Activated naive CD4-positive, alpha-beta T cell treated with anti-CD3 and anti-CD28 coated beads, Interleukin-2, amount 50 U/mL, for 72 hours (primary cell): ENCODE data around the gene LRRFIP1. TPM values are rescaled to one million over a fixed set of nuclear protein-coding genes. Genes with fewer than 3 reads are reported as not detected.

ENCODE experiments used
- ATAC-seq, 2 donors: fragments of 150-1000 bp; cut with Tn5 transposase; 2 replicates each; pipeline ENCODE4 v1.10.0; 2021; ENCODE audit warnings: mild to moderate bottlenecking in 2 of 2, moderate library complexity in 2 of 2
- DNase-seq, 2 donors: peaks; one replicate each; pipeline ENCODE4 v3.0.0; 2021 to 2022; ENCODE audit warnings: low spot score in 2 of 2
- H3K27ac Mint-ChIP-seq, 2 donors: one replicate each; pipeline ENCODE4 v1.8.0; 2022; ENCODE audit warnings: mild to moderate bottlenecking in 2 of 2, mixed read lengths in 2 of 2
- H3K36me3 Mint-ChIP-seq, 2 donors: one replicate each; pipeline ENCODE4 v1.8.0; 2022; ENCODE audit warnings: mixed read lengths in 2 of 2
- H3K9me3 Mint-ChIP-seq, 2 donors: one replicate each; pipeline ENCODE4 v1.8.0; 2022; ENCODE audit warnings: mixed read lengths in 2 of 2
- total RNA-seq, 2 donors: library from RNA; stranded (reverse); gene quantifications; one replicate each; pipeline ENCODE4 v1.2.3, GENCODE V29; 2022

The LRRFIP1 gene
- total RNA-seq, 2 donors from 2014 or later: 190 to 193 TPM

DNA sequence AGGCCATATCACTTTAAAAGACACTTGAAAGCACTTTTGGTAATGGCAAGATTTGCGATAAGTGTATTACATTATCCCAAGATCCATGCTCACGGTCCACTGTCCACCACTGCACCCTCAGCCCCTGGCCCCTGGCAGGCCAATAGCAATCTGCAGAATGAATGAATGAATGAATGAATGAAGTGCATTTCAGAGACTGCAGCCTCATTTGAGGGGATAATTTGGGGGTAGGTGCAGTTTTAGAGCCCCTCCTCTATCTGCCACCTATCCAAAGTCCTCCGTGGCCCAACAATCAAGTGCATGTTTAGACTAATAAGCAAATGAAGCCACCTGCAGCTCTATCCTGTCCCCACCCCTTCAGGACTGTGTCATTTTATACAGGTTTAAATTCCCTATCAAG is 169.9 kb downstream of the LRRFIP1 start:
- ATAC-seq: no peak
- Mint-ChIP-seq H3K36me3 (peaks cover 0 to 8% of the 10 kb centered on the region in 2 donors), H3K27ac (no peak overlapping the region), H3K9me3 (peaks cover 0 to 7% of the 10 kb centered on the region in 2 donors)
- DNase-seq: no peak

DNA sequence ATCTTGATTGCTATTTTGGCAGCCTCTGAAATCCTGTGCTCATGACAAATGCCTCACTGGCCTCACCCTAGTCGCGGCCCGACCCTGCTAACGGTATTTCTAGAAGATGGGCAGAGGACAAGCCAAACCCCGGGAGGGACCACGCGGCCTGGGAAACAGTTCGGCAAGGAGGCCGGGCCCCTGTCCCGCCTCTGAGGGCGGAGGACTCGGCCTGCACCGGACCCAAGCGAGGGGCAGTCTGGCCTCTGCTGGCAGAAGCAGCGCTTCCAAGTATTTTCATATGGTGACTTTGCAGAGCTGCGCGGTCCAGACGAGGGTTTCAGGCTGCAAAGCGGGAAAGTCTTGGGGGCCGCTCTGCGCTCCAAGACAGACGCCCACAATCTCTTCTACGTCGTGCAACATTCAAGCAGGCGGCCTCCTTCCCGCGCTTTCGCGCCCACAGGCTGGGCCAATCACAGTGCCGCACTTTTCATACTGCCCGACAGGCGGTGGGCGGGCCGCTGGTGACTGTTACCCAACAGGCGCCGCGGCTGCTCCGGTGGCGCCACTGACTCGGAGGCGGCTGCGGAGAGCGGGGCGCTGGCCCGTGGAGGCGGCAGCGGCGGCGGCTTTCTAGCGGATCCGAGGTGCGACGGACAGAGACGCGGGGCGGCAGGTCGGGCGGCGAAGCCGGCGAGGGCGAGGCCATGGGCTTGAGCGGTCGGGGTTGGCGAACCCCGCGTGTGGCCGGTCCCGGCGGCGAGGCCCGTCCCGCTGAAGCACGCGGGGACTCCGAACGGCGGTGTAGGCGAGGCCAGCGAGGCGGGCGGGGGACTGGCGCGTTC is 171.1 kb downstream of the LRRFIP1 start, which contains the start of gene RBM44:
TSS of gene RBM44 (plus strand) at position 544 of the 824 bp plus-strand sequence. CDS start 14,831 bp downstream, outside the sequence.
- ATAC-seq (no peak), DNase-seq (no peak)
- H3K9me3 Mint-ChIP-seq: peaks cover 0 to 7% of the 10 kb centered on the region in 2 donors
- H3K36me3 Mint-ChIP-seq: peaks cover 0 to 8% of the 10 kb centered on the region in 2 donors
- H3K27ac Mint-ChIP-seq: no peak within 1 kb of the TSS

DNA sequence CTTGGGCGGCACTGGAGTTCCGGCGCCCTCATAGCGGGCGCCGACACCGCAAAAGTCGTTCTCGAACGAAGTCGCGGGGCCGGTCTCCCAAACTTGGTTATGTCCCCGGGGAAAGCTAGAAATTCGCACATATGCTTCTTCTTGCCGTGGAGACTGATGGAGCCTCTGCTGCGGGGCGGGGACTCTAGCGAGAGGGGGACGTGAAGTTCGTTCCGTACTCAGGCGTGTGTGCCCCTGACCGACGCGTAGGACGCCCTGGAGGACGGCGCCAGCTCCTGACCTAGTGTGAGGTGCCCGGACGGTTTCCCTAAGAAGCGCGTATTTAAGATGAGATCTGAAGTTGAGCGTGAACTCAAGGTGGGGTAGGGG is 171.7 kb downstream of the LRRFIP1 start:
- no peak overlapping the region for H3K27ac Mint-ChIP-seq
- DNase-seq (no peak), ATAC-seq (no peak)
- H3K36me3 Mint-ChIP-seq: peaks cover 0 to 8% of the 10 kb centered on the region in 2 donors
- peaks cover 0 to 7% of the 10 kb centered on the region in 2 donors for H3K9me3 Mint-ChIP-seq

DNA sequence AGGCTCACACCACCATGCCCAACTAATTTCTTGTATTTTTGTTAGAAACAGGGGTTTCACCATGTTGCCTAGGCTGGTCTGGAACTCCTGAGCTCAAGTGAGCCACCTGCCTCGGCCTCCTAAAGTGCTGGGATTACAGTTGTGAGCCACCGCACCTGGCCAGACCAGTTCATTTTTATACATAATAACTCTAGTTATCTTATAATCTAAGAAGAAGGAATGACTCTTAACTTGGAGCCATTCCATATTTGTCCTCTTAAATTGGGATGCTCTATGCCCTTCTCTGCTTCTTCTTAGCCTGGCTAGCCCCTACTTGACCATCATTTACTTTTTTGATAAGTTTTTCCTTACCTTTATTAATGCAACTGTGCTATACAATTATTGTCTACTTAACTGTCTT is 174.1 kb downstream of the LRRFIP1 start:
- H3K9me3 Mint-ChIP-seq: peaks cover 0 to 7% of the 10 kb centered on the region in 2 donors
- DNase-seq (no peak), ATAC-seq (no peak)
- H3K36me3 Mint-ChIP-seq: peaks cover 0 to 8% of the 10 kb centered on the region in 2 donors
- no peak overlapping the region for H3K27ac Mint-ChIP-seq

DNA sequence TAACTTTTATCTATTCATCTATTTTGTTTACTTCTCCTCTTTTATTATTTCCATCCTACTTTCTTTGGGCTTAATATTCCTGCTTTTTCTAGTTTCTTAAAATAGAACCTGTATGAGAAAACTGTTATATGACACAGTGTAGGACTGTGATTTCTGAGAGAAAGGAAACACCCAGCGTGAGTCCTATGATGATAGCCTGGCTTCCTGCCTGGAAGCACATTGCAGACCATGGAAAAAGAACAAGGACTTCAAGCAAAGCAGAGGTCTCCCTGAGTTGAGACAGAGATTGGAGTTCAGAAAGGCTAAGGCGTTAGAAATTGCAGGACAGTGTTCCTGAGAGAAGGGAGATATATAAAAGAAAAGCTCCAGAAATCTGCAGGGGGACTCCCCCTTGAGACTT is 178.9 kb downstream of the LRRFIP1 start:
- ATAC-seq (no peak), DNase-seq (no peak)
- H3K9me3 Mint-ChIP-seq: no peaks in the 10 kb centered on the region

DNA sequence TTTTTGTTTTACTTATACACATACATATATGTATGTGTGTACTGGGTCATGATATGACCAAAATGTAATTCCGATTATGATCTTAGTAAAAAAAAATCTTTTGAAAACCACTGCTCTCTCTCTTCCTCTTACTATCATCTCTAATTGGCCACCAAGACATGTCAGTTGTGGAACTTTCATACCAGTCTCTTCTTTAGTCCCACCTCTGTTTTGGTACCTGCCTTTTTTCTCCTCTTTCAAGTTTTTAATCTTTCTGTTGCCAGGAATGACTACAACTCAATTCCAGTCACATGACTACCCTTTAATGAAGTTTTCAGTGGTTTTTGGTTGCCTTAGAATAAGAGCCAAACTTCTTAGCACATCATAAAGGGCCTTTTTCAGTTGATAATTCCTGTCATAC is 188.2 kb downstream of the LRRFIP1 start:
- DNase-seq (no peak), ATAC-seq (peak; percentile 93 to 96)
- no peaks in the 10 kb centered on the region for H3K36me3 Mint-ChIP-seq
- H3K9me3 Mint-ChIP-seq: peaks cover 0 to 5% of the 10 kb centered on the region in 2 donors
- peak overlapping the region in 1 of 2 donors; percentile 24 for H3K27ac Mint-ChIP-seq

More for the DNA sequence above, 178.9 kb downstream of the LRRFIP1 start:
- no peak overlapping the region for H3K27ac Mint-ChIP-seq
- no peaks in the 10 kb centered on the region for H3K36me3 Mint-ChIP-seq

DNA sequence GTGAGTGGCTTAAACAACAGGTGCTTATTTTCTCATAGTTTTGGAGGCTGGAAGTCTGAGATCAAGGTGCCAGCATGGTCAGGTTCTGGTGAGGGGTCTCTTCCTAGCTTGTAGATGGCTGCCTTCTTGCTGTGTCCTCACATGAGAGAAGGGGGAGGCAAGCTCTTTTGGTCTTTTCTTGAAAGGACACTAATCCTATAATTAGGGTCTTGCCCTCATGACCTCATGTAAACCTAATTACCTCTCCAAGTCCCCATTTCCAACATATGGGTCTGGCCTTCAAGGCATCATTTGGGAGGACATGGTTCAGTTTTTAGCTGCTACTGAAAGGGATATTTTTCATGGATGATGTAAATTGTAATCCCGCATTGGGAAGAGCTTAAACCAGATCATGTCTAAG is 189.1 kb downstream of the LRRFIP1 start:
- ATAC-seq (no peak), DNase-seq (no peak)
- Mint-ChIP-seq H3K9me3 (peaks cover 0 to 5% of the 10 kb centered on the region in 2 donors), H3K27ac (no peak overlapping the region), H3K36me3 (no peaks in the 10 kb centered on the region)

DNA sequence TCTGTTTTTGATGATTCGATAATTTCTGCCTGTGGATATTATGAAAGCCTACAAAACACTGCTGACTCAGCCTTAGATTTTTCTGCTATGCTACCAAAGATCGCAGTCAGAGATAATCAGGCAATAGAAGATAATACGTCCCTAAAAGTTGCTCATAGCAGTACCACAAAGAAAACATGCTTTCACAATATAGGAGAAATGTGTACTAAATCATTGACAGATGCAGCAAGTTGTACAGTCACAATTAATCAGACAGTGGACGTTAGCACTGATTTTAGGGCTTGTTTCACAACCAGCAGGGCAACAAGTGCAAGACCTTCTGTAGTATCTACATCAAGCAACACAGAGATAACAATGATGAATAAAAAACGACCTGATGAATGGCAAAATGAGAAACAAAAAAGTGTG is 190.7 kb downstream of the LRRFIP1 start:
- ATAC-seq (no peak), DNase-seq (no peak)
- Mint-ChIP-seq H3K9me3 (peaks cover 0 to 5% of the 10 kb centered on the region in 2 donors), H3K36me3 (no peaks in the 10 kb centered on the region), H3K27ac (no peak overlapping the region)

DNA sequence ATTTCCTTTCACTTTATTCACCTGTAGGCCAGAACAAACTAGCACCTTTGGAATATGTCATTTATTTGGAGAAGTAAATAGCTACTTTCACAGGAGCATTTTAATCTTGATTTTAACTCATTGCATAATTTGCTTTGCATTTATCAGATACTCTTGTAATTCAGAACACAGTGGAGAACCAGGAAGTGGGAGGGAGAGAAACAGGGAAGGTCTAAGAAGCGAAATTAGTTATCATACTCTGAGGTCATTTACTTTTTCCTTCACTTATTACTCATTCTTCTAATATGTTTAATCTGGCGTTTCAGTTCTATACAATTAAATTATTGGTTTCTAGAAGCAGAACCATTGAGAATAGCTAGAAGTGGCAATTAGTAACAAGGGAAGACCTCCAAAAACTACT is 191.8 kb downstream of the LRRFIP1 start:
- Mint-ChIP-seq H3K36me3 (no peaks in the 10 kb centered on the region), H3K9me3 (peaks cover 0 to 5% of the 10 kb centered on the region in 2 donors), H3K27ac (no peak overlapping the region)
- DNase-seq: no peak
- ATAC-seq: no peak

DNA sequence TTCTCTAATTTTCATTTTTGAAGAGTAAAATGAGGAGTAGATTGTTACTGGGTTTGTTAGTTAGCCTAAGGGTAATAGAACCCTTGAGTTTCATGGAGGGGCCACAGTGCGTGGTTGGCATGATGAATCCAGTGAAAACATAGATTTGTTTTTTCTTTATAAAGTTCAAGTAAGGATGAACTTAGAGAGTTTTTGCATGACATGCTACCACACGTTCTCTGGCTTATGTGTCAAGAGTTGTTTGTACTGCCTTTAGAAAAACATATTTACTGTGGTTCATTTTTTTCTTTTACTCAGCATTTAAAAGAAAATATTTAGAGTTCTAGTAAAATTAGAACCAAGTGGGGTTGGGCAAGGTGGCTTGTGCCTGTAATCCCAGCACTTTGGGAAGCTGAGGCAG is 193.0 kb downstream of the LRRFIP1 start:
- DNase-seq (no peak), ATAC-seq (no peak)
- Mint-ChIP-seq H3K9me3 (peaks cover 0 to 5% of the 10 kb centered on the region in 2 donors), H3K36me3 (no peaks in the 10 kb centered on the region), H3K27ac (no peak overlapping the region)

DNA sequence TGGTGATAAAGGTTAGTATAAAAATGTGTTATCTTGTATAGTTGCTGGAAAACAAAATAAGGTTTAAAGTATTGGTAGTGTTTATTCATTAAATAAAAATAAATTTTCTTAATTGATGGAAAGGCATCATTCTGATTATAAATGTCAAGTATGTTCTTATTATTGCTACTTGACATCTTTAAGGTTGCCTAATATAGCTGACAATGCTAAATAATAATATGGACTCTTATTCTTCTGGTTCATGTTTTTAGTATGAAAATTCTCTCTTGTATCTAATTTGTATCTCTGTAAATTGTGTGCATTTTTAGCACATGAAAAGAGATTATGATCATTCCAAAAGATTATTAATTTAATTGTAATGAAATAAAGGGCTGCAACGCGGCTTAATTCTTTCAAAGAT is 196.2 kb downstream of the LRRFIP1 start:
- no peak for ATAC-seq

DNA sequence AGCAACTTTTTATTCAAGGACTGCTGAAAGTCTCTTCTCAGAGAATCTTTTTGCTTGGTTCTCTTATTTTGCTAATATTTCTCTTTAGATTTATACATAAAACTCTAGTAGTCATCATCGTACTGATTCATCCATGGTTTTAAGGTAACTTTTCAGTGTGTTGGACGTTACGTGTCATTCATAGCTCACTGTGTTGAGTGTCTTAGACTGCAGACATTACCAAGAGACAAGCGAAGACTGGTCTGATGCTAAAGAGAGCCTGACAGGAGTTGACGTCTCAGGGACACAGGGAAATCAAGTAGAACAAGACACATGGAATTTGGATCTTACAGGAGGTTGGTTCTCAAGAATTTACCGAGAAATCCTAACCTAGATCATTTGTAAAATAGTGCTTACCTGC is 196.7 kb downstream of the LRRFIP1 start:
- no peak for DNase-seq
- Mint-ChIP-seq H3K27ac (no peak overlapping the region), H3K36me3 (no peaks in the 10 kb centered on the region), H3K9me3 (no peaks in the 10 kb centered on the region)
- ATAC-seq: peak in 1 of 2 donors; percentile 49

More for the DNA sequence above, 196.2 kb downstream of the LRRFIP1 start:
- no peaks in the 10 kb centered on the region for H3K36me3 Mint-ChIP-seq
- no peaks in the 10 kb centered on the region for H3K9me3 Mint-ChIP-seq
- no peak for DNase-seq
- no peak overlapping the region for H3K27ac Mint-ChIP-seq

DNA sequence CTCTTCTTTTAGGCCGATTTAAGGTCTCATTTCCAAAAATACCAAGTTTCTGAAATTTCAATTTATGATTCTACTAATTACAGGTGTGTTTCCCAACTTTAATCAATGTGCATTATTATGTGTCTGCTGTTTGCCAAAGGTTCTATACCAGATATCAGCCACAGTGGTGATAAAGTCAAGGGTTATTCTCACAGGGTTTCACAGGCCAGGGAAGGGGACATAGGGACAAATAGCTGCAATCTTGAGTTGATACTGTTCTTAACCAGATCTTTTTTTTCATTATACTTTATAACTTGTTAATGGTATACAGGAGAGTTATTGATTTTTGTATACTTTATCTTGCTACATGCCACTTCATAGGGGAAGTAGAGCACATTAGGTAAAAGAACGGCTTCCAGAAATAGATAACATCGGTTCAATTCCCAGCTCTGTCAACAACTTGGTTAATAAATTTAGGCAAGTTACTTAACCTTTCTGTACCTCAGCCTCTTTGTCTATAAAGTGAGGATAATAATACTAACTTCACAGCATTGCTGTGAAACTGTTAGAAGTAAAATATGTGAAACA is 200.1 kb downstream of the LRRFIP1 start:
- Mint-ChIP-seq H3K27ac (no peak overlapping the region), H3K36me3 (no peaks in the 10 kb centered on the region), H3K9me3 (no peaks in the 10 kb centered on the region)
- ATAC-seq: no peak
- no peak for DNase-seq

Other genes with a start within 250 kb of the LRRFIP1 start
- gene COL6A3, start 213.4 kb upstream of the LRRFIP1 start, total RNA-seq: 10 to 100 TPM; 13.6 to 31.6 TPM
- not detected for gene MLPH, start 140.3 kb upstream of the LRRFIP1 start, total RNA-seq
- gene PRLH, start 61.0 kb upstream of the LRRFIP1 start, total RNA-seq: not detected
- under 1 TPM in 1 of 2 donors, not detected in 1; 0.88 TPM for gene RAB17, start 36.9 kb upstream of the LRRFIP1 start, total RNA-seq
- 1 to 10 TPM; 1.0 to 2.4 TPM for gene RBM44, start 171.2 kb downstream of the LRRFIP1 start, total RNA-seq
- gene RAMP1, start 232.0 kb downstream of the LRRFIP1 start, total RNA-seq: under 1 TPM in 1 of 2 donors, not detected in 1; 0.47 TPM